GM12874 (cell line): ENCODE measurements around the gene SERPINC1.

Experiments used
- TF ChIP-seq, protein P1 (sequence below): IDR thresholded peaks from 2 replicates; pipeline ENCODE4 v1.5.1; 2011; ENCODE audit warnings: low read depth, mild to moderate bottlenecking, control low read depth, low read length, moderate library complexity; ENCODE audit not compliant: insufficient read depth

The SERPINC1 gene

DNA sequence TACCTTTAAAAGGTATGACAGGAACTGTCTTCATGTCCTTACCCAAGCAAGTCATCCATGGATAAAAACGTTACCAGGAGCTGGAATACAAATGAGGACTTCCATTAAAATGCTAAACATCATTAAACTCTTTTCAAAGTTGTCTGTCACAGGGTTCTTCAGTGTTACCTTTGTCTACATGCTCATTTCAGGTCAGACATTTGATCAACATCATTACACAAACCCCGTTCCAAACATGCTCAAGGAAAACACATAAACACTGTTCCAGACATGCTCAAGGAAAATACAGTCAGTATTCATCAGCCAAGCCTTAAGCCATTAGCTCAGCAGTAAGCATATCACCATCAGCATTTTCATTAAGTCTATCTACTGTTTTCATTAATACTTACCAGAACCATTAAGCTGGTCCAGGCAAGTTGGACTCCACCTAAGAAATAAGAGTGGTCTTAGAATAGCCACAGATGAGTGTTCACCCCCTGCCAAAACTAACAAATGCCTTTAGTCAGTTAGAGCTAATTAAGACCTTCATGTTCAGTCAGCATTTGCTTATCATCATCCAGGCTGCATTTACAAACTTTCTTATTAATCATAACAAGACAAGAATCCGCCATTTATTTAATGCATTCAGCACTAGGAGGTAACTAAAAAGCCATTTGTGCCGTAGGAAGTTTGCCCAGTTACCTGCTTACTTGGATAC is 51.5 kb downstream of the SERPINC1 start:
- TF ChIP-seq, protein P1, sequence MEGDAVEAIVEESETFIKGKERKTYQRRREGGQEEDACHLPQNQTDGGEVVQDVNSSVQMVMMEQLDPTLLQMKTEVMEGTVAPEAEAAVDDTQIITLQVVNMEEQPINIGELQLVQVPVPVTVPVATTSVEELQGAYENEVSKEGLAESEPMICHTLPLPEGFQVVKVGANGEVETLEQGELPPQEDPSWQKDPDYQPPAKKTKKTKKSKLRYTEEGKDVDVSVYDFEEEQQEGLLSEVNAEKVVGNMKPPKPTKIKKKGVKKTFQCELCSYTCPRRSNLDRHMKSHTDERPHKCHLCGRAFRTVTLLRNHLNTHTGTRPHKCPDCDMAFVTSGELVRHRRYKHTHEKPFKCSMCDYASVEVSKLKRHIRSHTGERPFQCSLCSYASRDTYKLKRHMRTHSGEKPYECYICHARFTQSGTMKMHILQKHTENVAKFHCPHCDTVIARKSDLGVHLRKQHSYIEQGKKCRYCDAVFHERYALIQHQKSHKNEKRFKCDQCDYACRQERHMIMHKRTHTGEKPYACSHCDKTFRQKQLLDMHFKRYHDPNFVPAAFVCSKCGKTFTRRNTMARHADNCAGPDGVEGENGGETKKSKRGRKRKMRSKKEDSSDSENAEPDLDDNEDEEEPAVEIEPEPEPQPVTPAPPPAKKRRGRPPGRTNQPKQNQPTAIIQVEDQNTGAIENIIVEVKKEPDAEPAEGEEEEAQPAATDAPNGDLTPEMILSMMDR = no peak

DNA sequence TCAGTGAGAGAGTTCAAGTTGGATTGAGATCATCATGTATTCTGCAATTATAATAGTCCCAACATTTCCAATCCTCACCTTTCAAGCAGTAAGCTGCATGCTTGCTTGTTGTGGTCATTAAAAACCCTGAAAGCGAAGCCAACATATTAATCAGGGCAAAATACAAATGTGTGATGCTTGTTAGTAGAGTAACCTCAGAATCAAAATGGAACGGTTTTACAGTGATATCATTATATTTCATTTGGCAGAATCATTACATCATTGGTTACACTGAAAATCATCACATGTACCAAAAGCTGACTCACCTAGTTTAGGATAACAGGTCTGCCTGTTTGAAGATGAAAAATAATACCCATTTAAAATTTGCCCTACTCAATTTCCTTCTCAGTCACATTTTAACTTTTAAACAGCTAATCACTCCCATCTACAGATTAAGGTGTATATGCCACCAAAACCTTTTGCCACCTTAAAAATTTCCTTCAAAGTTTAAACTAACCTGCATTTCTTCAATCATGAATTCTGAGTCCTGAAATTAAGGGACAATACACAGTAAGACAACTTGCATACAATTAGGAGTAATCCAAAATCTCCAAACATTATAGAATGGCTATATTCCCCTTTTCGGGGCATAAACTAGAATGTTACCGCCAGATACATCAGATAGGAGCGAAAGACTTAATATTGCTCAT is 52.8 kb downstream of the SERPINC1 start:
- TF ChIP-seq, protein P1 = no peak

DNA sequence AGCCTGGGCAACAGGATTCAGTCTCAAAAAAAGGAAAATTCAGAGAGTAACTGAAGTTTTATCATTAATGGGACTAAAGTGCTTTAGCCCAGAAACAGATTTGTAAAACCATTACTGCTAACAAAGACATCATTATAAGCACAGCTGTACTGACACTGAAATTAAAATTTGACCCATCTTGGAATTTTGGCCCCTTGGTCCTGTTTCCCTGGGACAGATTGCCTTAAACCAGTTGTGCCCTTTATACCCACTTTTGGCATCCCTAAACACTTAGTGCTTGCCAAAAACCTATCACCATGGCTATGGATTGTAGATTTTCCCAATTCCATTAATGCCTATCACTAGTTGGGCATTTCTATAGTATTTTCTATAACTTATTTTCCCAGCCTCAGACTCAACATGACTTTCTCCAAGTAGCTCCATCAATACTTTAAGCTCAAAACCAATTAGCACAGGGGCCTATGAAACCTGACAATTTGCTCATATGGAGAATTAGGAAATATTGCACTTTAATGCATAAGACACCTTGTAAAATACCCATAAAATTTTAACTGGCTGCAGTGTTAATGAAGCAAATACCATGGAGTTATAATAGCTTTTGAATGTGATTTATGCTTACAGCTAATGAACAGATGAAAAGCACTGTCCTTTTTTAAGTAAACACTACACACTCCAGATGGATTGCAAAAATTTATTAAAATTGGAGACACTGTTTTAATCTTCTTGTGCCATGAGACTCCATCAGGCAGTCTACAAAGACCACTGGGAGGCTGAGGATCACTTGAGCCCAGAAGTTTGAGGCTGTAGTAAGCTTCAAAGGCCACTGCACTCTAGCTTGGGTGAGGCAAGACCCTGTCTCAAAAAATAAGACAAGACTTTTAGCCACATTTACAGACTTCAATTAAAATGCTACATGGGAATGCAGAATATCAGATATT is 53.6 kb downstream of the SERPINC1 start:
- TF ChIP-seq, protein P1 = no peak

- TF ChIP-seq, protein P1 = no peak
These were observed 54.3 kb downstream of the SERPINC1 start for GRCh38 chr1:173862769-173863223.

GRCh38 chr1:173861731-173862145 is 55.4 kb downstream of the SERPINC1 start:
- TF ChIP-seq, protein P1 = no peak

DNA sequence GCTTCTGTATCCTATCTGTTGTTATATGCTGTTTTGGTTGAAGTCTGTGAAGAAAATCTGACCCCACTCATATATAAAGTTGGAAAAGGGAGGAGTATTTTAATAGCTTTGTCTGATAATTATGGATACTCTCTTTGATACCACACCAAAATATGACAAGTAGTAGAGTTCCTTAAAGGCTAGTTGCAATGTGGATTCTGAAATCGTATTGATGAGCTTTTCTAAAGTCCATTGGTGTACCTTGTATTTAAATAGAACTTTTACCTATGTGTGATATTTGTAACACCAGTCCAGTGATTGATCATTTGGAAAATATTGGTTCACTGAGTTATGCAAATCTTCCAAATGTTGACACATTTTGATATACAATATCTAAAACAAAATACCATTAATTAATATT is 57.1 kb downstream of the SERPINC1 start:
- TF ChIP-seq, protein P1 = no peak
